Kidney epithelial cell (primary cell): ENCODE measurements around the gene DNAJB7. TPM values are rescaled to one million over a fixed set of nuclear protein-coding genes. Genes with fewer than 3 reads are reported as not detected.
"Not testable (repeated sequence)": the region's sequence is repeated elsewhere in the genome, so short reads cannot be mapped to it uniquely, and the experiment has no call there.

ENCODE experiments used
- DNase-seq: peaks from one replicate; pipeline ENCODE4 v3.0.0-alpha.2; 2010; ENCODE audit warnings: low read depth
- H3K27me3 ChIP-seq: 2 replicates; pipeline ENCODE4 v1.6.0; 2011; ENCODE audit warnings: low read length; ENCODE audit not compliant: control insufficient read depth, insufficient read depth
- H3K36me3 ChIP-seq: 2 replicates; pipeline ENCODE4 v1.5.1; 2011; ENCODE audit warnings: low read length; ENCODE audit not compliant: control insufficient read depth, insufficient read depth
- H3K4me3 ChIP-seq: 2 replicates; pipeline ENCODE4 v1.5.1; 2011; ENCODE audit warnings: low read depth, mild to moderate bottlenecking, control low read depth, low read length
- CTCF ChIP-seq: IDR thresholded peaks from 2 replicates; pipeline ENCODE4 v1.5.1; 2011; ENCODE audit warnings: mild to moderate bottlenecking, moderate library complexity, low read length, control low read depth, inconsistent platforms; ENCODE audit not compliant: insufficient read depth, poor library complexity, severe bottlenecking
- total RNA-seq: library from RNA; depleted of rRNA; stranded (reverse); fragments of >200 nt; gene quantifications from 2 replicates; pipeline ENCODE4 v1.2.3, GENCODE V29; 2015

DNAJB7 gene
- total RNA-seq, 1 donor from 2014 or later, result not detected

- H3K27me3 ChIP-seq, result no peaks in the 10 kb centered on the region
- H3K4me3 ChIP-seq, result no peak overlapping the region
- DNase-seq, result no peak
- H3K36me3 ChIP-seq, result no peaks in the 10 kb centered on the region
- TF ChIP-seq CTCF, result no peak
These were observed 27.2 kb upstream of the DNAJB7 start for GRCh38 chr22:40889116-40889515.

- TF ChIP-seq CTCF, result no peak
- H3K27me3 ChIP-seq, result no peaks in the 10 kb centered on the region
These were observed 17.0 kb upstream of the DNAJB7 start for GRCh38 chr22:40878922-40879321.

GRCh38 chr22:40877488-40877887 is 15.6 kb upstream of the DNAJB7 start:
- Histone ChIP-seq H3K4me3 (no peak overlapping the region), H3K27me3 (no peaks in the 10 kb centered on the region), H3K36me3 (peaks cover 1% of the 10 kb centered on the region)
- DNase-seq, result no peak
- TF ChIP-seq CTCF, result no peak

More at GRCh38 chr22:40878922-40879321, 17.0 kb upstream of the DNAJB7 start:
- peaks cover 1% of the 10 kb centered on the region for H3K36me3 ChIP-seq
- no peak for DNase-seq
- H3K4me3 ChIP-seq, result no peak overlapping the region

- no peak for DNase-seq
- Histone ChIP-seq H3K36me3 (peaks cover 1% of the 10 kb centered on the region), H3K27me3 (no peaks in the 10 kb centered on the region), H3K4me3 (no peak overlapping the region)
- TF ChIP-seq CTCF, result no peak
These were observed 15.0 kb upstream of the DNAJB7 start for GRCh38 chr22:40876907-40877306.

- Histone ChIP-seq H3K27me3 (no peaks in the 10 kb centered on the region), H3K36me3 (peaks cover 1% of the 10 kb centered on the region), H3K4me3 (no peak overlapping the region)
- DNase-seq, result no peak
- no peak for TF ChIP-seq CTCF
These were observed 13.2 kb upstream of the DNAJB7 start for GRCh38 chr22:40875111-40875510.

- no peak for TF ChIP-seq CTCF
- Histone ChIP-seq H3K4me3 (no peak overlapping the region), H3K27me3 (no peaks in the 10 kb centered on the region), H3K36me3 (peaks cover 1% of the 10 kb centered on the region)
- no peak for DNase-seq
These were observed 12.1 kb upstream of the DNAJB7 start for GRCh38 chr22:40874016-40874415.

- not testable (repeated sequence) for DNase-seq, H3K27me3 ChIP-seq, H3K36me3 ChIP-seq, H3K4me3 ChIP-seq
These were observed 6.5 kb upstream of the DNAJB7 start for GRCh38 chr22:40868379-40868778.
